ENCODE results near the gene C19orf73. TPM values are rescaled to one million over a fixed set of nuclear protein-coding genes. Genes with fewer than 3 reads are reported as not detected.

C19orf73 gene
- total and polyA plus RNA-seq, 9 of the 15 experiments (the other 6 are each of a cell fraction or from before 2014, with no cell fraction given) = 0.08 to 7.4 (median 1.4) TPM

- TF ChIP-seq HDAC1 (IDR thresholded peaks at IDR 0.05) (0 out of 4 replicates have a peak, but pooled peaks of 1 of the 2 experiments have one; percentile 37), NCOA1 (IDR thresholded peaks at IDR 0.05; ENCODE audit: low read depth) (peak; percentile 31; the same call in 1 of the 2 replicates), SMARCA4 (IDR thresholded peaks at IDR 0.05) (peak; percentile 30; the same call in 1 of the 2 replicates), MCM3 (IDR thresholded peaks at IDR 0.05) (no peak), ZBTB17 (CRISPR knock-in tag; IDR thresholded peaks at IDR 0.05) (no peak), ATF7 (IDR thresholded peaks at IDR 0.05) (peak; percentile 31; the same call in 1 of the 2 replicates), NR4A1 (CRISPR knock-in tag; IDR thresholded peaks at IDR 0.05) (no peak), NR4A1 (tag; IDR thresholded peaks at IDR 0.05) (no peak), POLR3A (IDR thresholded peaks at IDR 0.05; ENCODE audit: borderline replicate concordance, extremely low read depth, insufficient read depth, insufficient read length) (no peak), AFF1 (IDR thresholded peaks at IDR 0.05; ENCODE audit: low read depth in 1 of 2, partially characterized antibody in 2 of 2) (peak in 1 of 2 experiments; percentile 37), MAFK (IDR thresholded peaks at IDR 0.05; ENCODE audit: low read length) (peak; percentile 54; the same call in 1 of the 2 replicates), ARID1B (IDR thresholded peaks at IDR 0.05) (peak; percentile 21; the same call in 1 of the 2 replicates), SIX5 (IDR thresholded peaks at IDR 0.05; ENCODE audit: borderline replicate concordance in 1 of 2, insufficient read depth in 1 of 2, low read depth in 1 of 2, low read length in 2 of 2) (no peak), HDAC8 (tag; IDR thresholded peaks at IDR 0.05) (no peak), POLR2G (IDR thresholded peaks at IDR 0.05; ENCODE audit: low read depth, low read length) (0 out of 2 replicates have a peak, but pooled peaks have one; percentile 26), FUS (optimal IDR thresholded peaks at IDR 0.05; ENCODE audit: low read depth, low read length) (no peak), CCAR2 (IDR thresholded peaks at IDR 0.05; ENCODE audit: low read depth, low read length) (no peak), BCOR (IDR thresholded peaks at IDR 0.05) (peak; percentile 61), PHF20 (IDR thresholded peaks at IDR 0.05; ENCODE audit: partially characterized antibody) (no peak), ESRRA (IDR thresholded peaks at IDR 0.05; ENCODE audit: borderline replicate concordance, low read depth) (peak; percentile 62; the same call in 1 of the 2 replicates), IFI16 (CRISPR knock-in tag; IDR thresholded peaks at IDR 0.05) (no peak), MAZ (CRISPR knock-in tag; conservative IDR thresholded peaks at IDR 0.05 in 1 of 2, IDR thresholded peaks at IDR 0.05 in 1 of 2) (peak in 1 of 2 experiments; percentile 64; a peak in 2 of 4 replicates)
- TF ChIP-seq, protein P1, sequence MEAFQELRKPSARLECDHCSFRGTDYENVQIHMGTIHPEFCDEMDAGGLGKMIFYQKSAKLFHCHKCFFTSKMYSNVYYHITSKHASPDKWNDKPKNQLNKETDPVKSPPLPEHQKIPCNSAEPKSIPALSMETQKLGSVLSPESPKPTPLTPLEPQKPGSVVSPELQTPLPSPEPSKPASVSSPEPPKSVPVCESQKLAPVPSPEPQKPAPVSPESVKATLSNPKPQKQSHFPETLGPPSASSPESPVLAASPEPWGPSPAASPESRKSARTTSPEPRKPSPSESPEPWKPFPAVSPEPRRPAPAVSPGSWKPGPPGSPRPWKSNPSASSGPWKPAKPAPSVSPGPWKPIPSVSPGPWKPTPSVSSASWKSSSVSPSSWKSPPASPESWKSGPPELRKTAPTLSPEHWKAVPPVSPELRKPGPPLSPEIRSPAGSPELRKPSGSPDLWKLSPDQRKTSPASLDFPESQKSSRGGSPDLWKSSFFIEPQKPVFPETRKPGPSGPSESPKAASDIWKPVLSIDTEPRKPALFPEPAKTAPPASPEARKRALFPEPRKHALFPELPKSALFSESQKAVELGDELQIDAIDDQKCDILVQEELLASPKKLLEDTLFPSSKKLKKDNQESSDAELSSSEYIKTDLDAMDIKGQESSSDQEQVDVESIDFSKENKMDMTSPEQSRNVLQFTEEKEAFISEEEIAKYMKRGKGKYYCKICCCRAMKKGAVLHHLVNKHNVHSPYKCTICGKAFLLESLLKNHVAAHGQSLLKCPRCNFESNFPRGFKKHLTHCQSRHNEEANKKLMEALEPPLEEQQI (IDR thresholded peaks at IDR 0.05) = no peak
These were observed 45.2 kb downstream of the C19orf73 start (continued) for GRCh38 chr19:49073514-49074378.

Data from K562 (cell line).